HCT116 (cell line): ENCODE measurements around the gene HOXB7.

Experiments used
- POLR2A ChIP-seq: IDR thresholded peaks from 2 replicates; pipeline ENCODE4 v1.7.0; 2011; ENCODE audit warnings: borderline replicate concordance; ENCODE audit not compliant: insufficient read depth, insufficient read length; ENCODE audit errors: extremely low read depth
- POLR2AphosphoS5 ChIP-seq: IDR thresholded peaks from 2 replicates; pipeline ENCODE4 v1.6.1; 2011; ENCODE audit warnings: mild to moderate bottlenecking, low read depth, low read length, moderate library complexity
- SIN3A ChIP-seq: IDR thresholded peaks from 2 replicates; pipeline ENCODE4 v1.6.1; 2012; ENCODE audit warnings: low read depth
- YY1 ChIP-seq: IDR thresholded peaks from 2 replicates; pipeline ENCODE4 v1.6.1; 2011; ENCODE audit warnings: low read length, low read depth, moderate library complexity, mild to moderate bottlenecking; ENCODE audit not compliant: insufficient replicate concordance; ENCODE audit errors: extremely low read depth
- TF ChIP-seq, protein P1 (sequence below), 3 experiments: fragments of 200-600 bp in 1 of 3; sonication (generic) in 1 of 3; IDR thresholded peaks in 2 of 3; conservative IDR thresholded peaks in 1 of 3; 2 replicates each; pipeline ENCODE4 v1.5.1; 2012 to 2017; ENCODE audit warnings: low read depth in 2 of 3, low read length in 2 of 3, antibody characterized with exemption in 1 of 3, borderline replicate concordance in 1 of 3, control low read depth in 1 of 3, mild to moderate bottlenecking in 1 of 3, mixed read lengths in 1 of 3, mixed run types in 1 of 3, moderate library complexity in 1 of 3; ENCODE audit not compliant: insufficient read depth in 1 of 3

DNA sequence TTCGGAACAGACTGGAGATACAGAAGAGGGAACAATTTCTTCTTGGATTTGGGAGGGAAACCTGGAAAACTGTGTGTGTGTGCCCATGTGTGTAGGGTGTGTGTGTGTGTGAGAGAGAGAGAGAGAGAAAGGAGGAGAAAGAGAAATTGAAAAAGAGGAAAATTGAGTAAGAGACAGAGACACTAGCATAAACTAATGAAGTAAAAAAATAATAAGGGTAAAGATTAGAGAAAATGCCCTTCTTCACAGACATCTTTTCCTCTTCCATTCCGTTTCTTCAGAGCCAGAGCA lies 52.0 kb downstream of the HOXB7 start:
- TF ChIP-seq, protein P1, sequence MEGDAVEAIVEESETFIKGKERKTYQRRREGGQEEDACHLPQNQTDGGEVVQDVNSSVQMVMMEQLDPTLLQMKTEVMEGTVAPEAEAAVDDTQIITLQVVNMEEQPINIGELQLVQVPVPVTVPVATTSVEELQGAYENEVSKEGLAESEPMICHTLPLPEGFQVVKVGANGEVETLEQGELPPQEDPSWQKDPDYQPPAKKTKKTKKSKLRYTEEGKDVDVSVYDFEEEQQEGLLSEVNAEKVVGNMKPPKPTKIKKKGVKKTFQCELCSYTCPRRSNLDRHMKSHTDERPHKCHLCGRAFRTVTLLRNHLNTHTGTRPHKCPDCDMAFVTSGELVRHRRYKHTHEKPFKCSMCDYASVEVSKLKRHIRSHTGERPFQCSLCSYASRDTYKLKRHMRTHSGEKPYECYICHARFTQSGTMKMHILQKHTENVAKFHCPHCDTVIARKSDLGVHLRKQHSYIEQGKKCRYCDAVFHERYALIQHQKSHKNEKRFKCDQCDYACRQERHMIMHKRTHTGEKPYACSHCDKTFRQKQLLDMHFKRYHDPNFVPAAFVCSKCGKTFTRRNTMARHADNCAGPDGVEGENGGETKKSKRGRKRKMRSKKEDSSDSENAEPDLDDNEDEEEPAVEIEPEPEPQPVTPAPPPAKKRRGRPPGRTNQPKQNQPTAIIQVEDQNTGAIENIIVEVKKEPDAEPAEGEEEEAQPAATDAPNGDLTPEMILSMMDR (IDR thresholded peaks at IDR 0.05 in 2 of 3, conservative IDR thresholded peaks at IDR 0.05 in 1 of 3; ENCODE audit: borderline replicate concordance in 1 of 3, insufficient read depth in 1 of 3, low read depth in 2 of 3, low read length in 2 of 3) = no peak
- TF ChIP-seq SIN3A (no peak), POLR2A (no peak), YY1 (no peak), POLR2AphosphoS5 (no peak)
